Epithelial cell of esophagus (primary cell): ENCODE data around the gene CCT7.
"Not testable (repeated sequence)": the region's sequence is repeated elsewhere in the genome, so short reads cannot be mapped to it uniquely, and the experiment has no call there.

Experiments used
- DNase-seq: peaks from one replicate; pipeline ENCODE4 v3.0.0; 2010; ENCODE audit warnings: low read depth
- H3K4me3 ChIP-seq: 2 replicates; pipeline ENCODE4 v1.5.1; 2011; ENCODE audit warnings: mild to moderate bottlenecking, low read length, control low read depth
- TF ChIP-seq, protein P1 (sequence below): IDR thresholded peaks from 2 replicates; pipeline ENCODE4 v1.5.1; 2011; ENCODE audit warnings: low read depth, mild to moderate bottlenecking, low read length, control low read depth, inconsistent platforms; ENCODE audit not compliant: insufficient read depth; ENCODE audit errors: missing control alignments

The CCT7 gene

DNA sequence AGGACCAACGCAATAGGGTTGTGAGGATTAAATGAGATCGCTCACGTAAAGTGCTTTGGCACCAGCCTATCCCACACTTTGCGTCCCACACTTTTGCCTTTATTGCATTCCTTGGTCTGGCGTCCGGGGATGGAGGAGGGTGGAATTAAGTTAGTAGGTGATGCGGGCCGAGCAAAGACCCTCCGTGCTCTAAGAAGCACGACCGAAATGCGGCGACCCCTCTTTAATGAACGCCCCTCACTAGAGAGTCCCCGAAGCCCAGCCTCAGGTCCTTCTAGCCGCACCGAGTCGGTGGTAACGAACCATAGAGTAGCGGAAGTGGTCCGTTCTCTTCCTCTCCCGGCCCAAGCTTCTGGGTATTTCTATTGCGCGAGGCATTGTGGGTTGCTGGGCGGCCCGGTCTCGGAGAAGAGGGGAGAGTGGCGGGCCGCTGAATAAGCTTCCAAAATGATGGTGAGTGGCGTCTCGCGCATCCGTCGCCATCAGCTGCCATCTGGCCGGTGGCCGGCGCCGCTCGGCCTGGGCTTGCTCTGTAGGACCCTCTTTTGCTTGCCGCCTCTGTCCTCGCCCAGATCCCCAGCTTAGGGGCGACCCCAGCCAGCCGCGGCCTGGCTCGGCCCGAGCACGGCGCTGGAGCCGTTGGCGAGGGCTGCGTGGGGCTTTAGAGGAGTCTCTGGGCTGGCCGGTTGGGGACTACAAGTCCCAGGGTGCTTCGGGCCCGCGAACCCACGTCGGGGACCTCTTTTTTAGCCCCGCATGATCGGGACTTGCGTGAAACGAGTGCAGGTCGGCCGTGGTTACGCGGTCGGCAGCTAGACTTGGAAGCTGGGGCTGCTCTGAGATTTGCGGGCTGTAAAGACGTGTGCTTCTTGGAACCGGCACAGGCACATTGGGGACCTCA lies at the start of gene CCT7:
Gene CCT7 (plus strand): TSS at position 377 of the 901 bp plus-strand sequence. CDS start 71 bp downstream, at position 448.
- peak; percentile 92 for DNase-seq
- TF ChIP-seq, protein P1, sequence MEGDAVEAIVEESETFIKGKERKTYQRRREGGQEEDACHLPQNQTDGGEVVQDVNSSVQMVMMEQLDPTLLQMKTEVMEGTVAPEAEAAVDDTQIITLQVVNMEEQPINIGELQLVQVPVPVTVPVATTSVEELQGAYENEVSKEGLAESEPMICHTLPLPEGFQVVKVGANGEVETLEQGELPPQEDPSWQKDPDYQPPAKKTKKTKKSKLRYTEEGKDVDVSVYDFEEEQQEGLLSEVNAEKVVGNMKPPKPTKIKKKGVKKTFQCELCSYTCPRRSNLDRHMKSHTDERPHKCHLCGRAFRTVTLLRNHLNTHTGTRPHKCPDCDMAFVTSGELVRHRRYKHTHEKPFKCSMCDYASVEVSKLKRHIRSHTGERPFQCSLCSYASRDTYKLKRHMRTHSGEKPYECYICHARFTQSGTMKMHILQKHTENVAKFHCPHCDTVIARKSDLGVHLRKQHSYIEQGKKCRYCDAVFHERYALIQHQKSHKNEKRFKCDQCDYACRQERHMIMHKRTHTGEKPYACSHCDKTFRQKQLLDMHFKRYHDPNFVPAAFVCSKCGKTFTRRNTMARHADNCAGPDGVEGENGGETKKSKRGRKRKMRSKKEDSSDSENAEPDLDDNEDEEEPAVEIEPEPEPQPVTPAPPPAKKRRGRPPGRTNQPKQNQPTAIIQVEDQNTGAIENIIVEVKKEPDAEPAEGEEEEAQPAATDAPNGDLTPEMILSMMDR = no peak
- peak within 1 kb of the TSS; percentile 83 for H3K4me3 ChIP-seq

DNA sequence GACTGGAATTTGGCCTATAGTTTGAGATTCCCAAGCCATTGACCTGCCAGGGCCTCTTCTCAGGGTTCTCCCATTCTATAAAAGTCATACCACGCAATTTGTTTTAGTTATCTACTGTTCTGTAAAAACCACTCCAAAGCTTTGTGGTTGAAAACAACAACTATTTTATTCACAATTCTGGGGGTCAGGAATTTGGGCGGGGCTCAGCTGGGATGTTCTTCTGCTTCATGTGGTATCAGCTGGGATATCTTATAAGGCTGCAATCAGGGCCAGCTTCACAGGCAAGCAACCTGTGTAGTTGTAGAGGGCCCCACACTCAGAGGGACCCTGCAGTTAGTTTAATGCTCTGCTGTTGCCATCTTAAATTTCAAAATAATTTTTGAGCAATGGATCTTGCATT lies 48.1 kb upstream of the CCT7 start:
- no peak for DNase-seq
- H3K4me3 ChIP-seq = no peak overlapping the region
- TF ChIP-seq, protein P1 = no peak

DNA sequence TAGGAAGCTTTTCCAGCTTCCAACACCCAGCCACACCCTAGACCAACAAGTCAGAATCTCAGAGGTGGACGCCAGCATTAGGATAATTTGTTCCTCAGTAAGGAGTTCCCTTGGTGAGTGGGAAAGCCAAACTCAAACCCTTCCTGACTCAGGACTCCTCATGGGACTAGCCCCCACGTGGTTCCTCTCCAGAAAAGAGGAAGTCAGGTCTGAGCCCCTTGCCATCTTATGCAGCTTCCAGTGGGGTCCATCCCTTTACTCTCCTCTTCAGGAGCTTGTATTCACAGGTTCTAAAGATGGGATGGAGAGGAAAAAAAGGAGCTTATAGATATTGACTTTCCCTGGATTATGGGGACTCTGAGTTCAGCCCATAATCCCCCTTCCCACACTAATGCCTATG lies 46.6 kb upstream of the CCT7 start:
- TF ChIP-seq, protein P1 = no peak
- DNase-seq = no peak

DNA sequence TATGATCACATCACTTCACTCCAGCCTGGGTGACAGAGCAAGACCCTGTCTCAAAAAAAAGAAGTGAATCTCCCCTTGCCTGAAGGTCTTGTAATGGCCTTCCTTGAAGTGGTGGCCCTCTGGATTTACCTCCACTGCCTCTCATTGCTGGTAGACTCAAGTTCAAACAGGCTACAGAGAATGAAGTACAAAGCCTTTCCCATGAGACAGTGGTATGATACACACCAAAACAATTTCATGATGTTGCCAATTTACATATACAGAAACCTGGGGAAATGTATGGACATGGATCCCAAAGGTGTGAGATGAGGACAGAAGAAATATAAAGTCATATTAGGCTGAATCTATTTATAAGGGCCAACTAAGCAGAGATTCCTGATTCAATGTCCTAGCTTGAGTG lies 36.5 kb upstream of the CCT7 start:
- TF ChIP-seq, protein P1 = no peak
- no peak overlapping the region for H3K4me3 ChIP-seq
- peak; percentile 91 for DNase-seq

More for the DNA sequence above, 46.6 kb upstream of the CCT7 start:
- no peak overlapping the region for H3K4me3 ChIP-seq

DNA sequence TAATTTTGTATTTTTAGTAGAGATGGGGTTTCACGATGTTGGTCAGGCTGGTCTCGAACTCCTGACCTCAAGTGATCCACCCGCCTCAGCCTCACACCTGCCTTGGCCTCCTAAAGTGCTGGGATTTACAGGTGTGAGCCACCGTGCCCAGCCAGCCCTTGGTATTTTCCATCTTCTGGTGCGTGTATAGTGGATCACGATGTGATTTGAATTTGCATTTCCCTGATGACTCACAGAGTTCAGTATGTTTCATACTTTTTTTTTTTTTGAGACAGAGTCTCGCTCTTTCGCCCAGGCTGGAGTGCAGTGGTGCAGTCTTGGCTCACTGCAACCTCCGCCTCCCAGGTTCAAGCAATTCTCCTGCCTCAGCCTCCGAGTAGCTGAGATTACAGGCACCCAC lies 33.8 kb upstream of the CCT7 start:
- peak; percentile 79 for DNase-seq

DNA sequence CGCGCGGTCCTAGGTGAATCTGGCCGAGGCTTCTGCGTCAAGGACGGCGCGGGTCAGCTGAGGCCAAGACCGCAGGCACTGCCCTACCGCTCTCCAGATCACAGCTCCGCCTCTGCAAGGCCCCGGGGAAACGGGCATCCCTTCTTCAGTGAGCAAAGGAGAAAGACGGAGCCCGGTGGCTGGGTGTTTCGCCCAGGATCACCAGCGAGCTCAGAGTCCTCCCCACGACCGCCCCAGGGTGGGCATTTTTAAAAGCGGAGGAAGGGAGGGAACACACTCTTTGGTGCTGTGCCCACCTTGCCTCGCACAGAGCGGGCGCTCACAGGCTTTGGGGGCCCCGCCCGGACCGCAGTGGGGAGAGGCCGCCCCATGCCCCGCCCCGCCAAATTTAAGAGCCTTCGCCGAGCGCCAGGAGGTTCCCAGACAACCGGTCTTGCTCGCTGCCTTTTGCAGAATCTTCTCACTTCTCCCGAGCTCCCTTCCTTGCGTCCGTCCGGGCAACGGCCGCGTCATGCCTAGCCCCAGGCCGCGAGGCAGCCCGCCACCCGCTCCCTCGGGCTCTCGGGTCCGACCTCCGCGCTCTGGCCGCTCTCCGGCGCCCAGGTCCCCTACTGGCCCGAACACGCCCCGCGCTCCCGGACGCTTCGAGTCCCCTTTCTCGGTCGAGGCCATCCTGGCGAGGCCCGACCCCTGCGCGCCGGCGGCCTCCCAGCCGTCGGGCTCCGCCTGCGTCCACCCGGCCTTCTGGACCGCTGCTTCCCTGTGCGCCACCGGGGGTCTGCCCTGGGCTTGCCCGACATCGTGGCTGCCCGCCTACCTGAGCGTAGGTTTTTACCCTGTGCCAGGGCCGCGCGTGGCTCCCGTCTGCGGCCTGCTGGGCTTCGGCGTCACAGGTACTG lies 31.7 kb upstream of the CCT7 start, which contains the start of gene NOTO:
Gene NOTO (plus strand): TSS at position 419 of the 899 bp plus-strand sequence. CDS start 93 bp downstream, at position 512.
- H3K4me3 ChIP-seq = no peak within 1 kb of the TSS
- DNase-seq = peak; percentile 28

More for the DNA sequence above, 33.8 kb upstream of the CCT7 start:
- H3K4me3 ChIP-seq = not testable (repeated sequence)

More for the DNA sequence above, 31.7 kb upstream of the CCT7 start, which contains the start of gene NOTO:
- TF ChIP-seq, protein P1 = no peak
